Thyroid gland (tissue), 4 donors: Measurements from ENCODE around the gene ASIC1.

Experiments used
- CTCF ChIP-seq, 6 experiments: fragments of 200-600 bp in 3 of 6; fragments of 450-650 bp in 3 of 6; sonication (generic) in 3 of 6; IDR thresholded peaks; one replicate each; pipeline ENCODE4 v1.5.1; 2016 to 2019; ENCODE audit warnings: antibody characterized with exemption in 6 of 6, mild to moderate bottlenecking in 2 of 6, inconsistent platforms in 1 of 6, moderate library complexity in 1 of 6
- POLR2A ChIP-seq, 2 donors: fragments of 450-650 bp; IDR thresholded peaks; one replicate each; pipeline ENCODE4 v1.6.1; 2017; ENCODE audit warnings: antibody characterized with exemption in 2 of 2, mild to moderate bottlenecking in 2 of 2, moderate library complexity in 1 of 2

- TF ChIP-seq CTCF (IDR thresholded peaks at IDR 0.05) (no peak), POLR2A (IDR thresholded peaks at IDR 0.05) (no peak)
Observed at GRCh38 chr12:50086148-50086547, 28.8 kb downstream of the ASIC1 start.
